GM21515 (cell line): ENCODE results near the gene ADAMTS17.

Source experiments
- ATAC-seq: cut with Tn5 transposase; IDR thresholded peaks from one replicate; pipeline ENCODE4 v1.9.1; 2021; ENCODE audit not compliant: unreplicated experiment

Gene ADAMTS17

GRCh38 chr15:100278596-100279380 lies 63.0 kb downstream of the ADAMTS17 start:
- no peak for ATAC-seq

- ATAC-seq = no peak
Measured at GRCh38 chr15:100277087-100277855, 64.5 kb downstream of the ADAMTS17 start.

- no peak for ATAC-seq
Measured at GRCh38 chr15:100276506-100276905, 65.3 kb downstream of the ADAMTS17 start.

- ATAC-seq = no peak
Measured at GRCh38 chr15:100275641-100276040, 66.1 kb downstream of the ADAMTS17 start.

- no peak for ATAC-seq
Measured at GRCh38 chr15:100269831-100270230, 71.9 kb downstream of the ADAMTS17 start.

- no peak for ATAC-seq
Measured at GRCh38 chr15:100266166-100266565, 75.6 kb downstream of the ADAMTS17 start.

GRCh38 chr15:100265641-100266035 lies 76.1 kb downstream of the ADAMTS17 start:
- no peak for ATAC-seq

GRCh38 chr15:100264994-100265640 lies 76.7 kb downstream of the ADAMTS17 start:
- ATAC-seq = no peak

- no peak for ATAC-seq
Measured at GRCh38 chr15:100263721-100264455, 77.9 kb downstream of the ADAMTS17 start.

- ATAC-seq = no peak
Measured at GRCh38 chr15:100263031-100263430, 78.7 kb downstream of the ADAMTS17 start.

- ATAC-seq = no peak
Measured at GRCh38 chr15:100261302-100262240, 80.2 kb downstream of the ADAMTS17 start.

GRCh38 chr15:100259266-100259665 lies 82.5 kb downstream of the ADAMTS17 start:
- no peak for ATAC-seq

- ATAC-seq = no peak
Measured at GRCh38 chr15:100256970-100257650, 84.7 kb downstream of the ADAMTS17 start.

- no peak for ATAC-seq
Measured at GRCh38 chr15:100256101-100256969, 85.4 kb downstream of the ADAMTS17 start.

- no peak for ATAC-seq
Measured at GRCh38 chr15:100255644-100256043, 86.1 kb downstream of the ADAMTS17 start.

- no peak for ATAC-seq
Measured at GRCh38 chr15:100254691-100255090, 87.1 kb downstream of the ADAMTS17 start.

GRCh38 chr15:100254285-100254684 lies 87.5 kb downstream of the ADAMTS17 start:
- ATAC-seq = no peak

- no peak for ATAC-seq
Measured at GRCh38 chr15:100253640-100254039, 88.1 kb downstream of the ADAMTS17 start.
